Kidney capillary endothelial cell (primary cell): ENCODE data around the gene EDDM3A.

Experiments used
- DNase-seq: peaks from one replicate; pipeline ENCODE4 v3.0.0-alpha.2; 2018; ENCODE audit warnings: low spot score

Gene EDDM3A

GRCh38 chr14:20789230-20789813 is 43.6 kb downstream of the EDDM3A start:
- no peak for DNase-seq

GRCh38 chr14:20790464-20791116 is 44.9 kb downstream of the EDDM3A start:
- no peak for DNase-seq

DNA sequence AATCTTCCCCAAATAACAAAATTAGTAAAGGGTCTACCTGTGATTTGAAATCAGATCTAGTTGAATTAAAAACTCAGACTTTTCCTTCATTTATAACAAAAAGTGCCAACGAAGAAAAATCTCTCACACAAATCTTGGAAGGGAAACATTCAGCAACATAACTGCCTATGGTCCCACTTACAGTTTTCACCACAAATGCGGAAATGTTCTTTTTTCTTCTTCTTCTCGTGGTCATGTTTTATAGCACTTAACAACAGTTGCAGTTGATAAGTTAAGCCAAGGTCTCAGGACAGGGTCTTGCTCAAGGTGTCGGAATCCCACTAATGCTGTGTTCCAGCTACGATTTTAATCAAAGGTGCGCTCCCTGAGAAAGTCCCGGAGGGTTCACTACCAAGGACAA is 45.5 kb downstream of the EDDM3A start:
- no peak for DNase-seq

GRCh38 chr14:20791597-20791996 is 45.9 kb downstream of the EDDM3A start:
- no peak for DNase-seq

DNA sequence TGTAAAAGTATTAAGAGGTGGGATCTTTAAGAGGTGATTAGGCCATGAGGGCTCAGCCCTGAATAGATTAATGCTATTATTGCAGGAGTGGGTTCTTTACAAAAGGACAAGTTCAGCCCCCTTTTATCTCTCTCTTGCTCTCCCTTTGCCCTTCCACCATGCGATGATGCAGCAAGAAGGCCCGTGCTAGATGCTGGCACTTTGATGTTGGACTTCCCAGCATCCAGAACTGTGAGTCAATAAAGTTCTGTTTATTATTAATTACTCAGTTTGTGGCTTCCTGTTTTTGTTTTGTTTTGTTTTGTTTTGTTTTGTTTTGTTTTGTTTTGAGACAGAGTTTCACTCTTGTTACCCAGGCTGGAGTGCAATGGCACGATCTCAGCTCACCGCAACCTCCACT is 46.9 kb downstream of the EDDM3A start:
- no peak for DNase-seq

DNA sequence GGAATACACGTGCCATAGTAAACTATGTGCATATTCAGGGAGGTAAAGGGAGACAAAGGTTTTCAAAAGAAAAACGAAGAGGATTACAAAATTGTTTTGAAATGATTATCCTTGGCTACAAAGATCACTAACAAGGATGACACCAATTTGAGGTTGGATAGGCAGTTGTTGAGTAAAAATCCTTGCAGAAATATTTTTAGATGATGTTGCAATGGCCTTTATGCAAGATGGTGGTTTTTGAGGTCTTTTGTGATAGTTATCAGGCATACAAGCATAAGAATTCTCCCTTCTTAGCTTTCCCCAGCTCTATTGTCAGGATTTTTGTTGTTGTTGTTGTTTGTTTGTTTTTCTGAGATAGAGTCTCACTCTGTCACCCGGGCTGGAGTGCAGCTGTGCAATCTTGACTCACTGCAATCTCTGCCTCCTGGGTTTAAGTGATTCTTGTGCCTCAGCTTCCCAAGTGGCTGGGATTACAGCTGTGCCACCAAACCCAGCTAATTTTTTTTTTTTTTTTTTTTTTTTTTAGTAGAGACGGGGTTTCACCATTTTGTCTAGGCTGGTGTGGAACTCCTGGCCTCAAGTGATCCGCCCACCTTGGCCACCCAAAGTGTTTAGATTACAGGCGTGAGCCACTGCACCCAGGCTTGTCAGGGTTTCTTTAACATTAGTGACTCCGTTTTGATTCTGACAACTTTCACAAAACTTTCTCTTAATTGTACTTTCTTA is 49.1 kb downstream of the EDDM3A start:
- DNase-seq: no peak

- no peak for DNase-seq
Measured at GRCh38 chr14:20797164-20797563, 51.5 kb downstream of the EDDM3A start.
